ENCODE data around the gene DUSP19. TPM values are rescaled to one million over a fixed set of nuclear protein-coding genes. Genes with fewer than 3 reads are reported as not detected.

The DUSP19 gene
- total and polyA plus RNA-seq, 2 of the 4 experiments (the other 2 are of a cell fraction): 0.86 to 1.4 TPM

DNA sequence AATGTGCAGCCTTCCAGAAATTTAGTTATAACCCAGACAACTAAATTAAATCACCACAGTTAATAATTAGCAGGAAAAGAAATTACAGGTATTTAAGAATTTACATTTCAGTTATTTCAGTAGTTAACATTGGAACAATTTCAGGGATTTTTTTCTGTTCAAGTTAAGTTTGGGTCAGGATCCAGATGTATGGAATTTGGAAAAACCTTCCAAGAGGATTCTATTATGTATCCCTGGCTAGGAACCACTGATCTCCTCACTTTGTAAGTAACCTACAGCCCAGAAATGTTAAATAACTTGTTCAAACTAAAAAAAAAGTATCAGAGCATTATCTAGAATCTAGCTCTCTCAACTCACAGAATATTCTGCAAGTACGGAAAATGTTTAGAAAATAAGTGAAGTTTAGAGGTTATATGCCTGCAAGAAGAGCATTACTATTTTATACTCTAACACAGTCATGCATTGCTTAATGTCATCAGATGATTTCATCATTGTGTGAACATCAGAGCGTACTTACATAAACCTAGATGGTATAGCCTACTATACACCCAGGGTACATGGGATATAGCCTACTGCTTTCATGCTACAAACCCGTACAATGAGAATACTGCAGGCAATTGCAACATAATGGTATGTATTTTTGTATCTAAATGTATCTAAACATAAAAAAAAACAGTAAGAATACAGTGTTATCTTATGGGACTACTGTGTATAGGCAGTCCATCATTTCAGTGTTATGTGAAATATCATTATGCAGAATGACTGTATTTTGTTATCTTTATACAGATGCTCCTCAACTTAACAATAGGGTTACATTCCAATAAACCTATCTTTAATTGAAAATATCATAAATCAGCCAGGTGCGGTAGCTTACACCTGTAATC, 46.4 kb upstream of the DUSP19 start:
- Histone ChIP-seq H2BK120ac (ENCODE audit: low read depth, low read length) (no peak overlapping the region), H3K9ac (ENCODE audit: low read depth, low read length) (no peak overlapping the region), H4K91ac (ENCODE audit: insufficient read depth, low read depth, low read length) (no peak overlapping the region), H2BK15ac (ENCODE audit: low read depth, low read length) (no peak overlapping the region), H3K79me1 (ENCODE audit: low read depth in 1 of 2, low read length in 2 of 2) (peaks cover 0 to 20% of the 10 kb centered on the region in 2 experiments; a peak in 2 of 4 replicates), H2AK9ac (replicated peaks; ENCODE audit: low read depth, low read length, poor library complexity) (no peak overlapping the region), H3K4me2 (ENCODE audit: low read depth, low read length) (no peak overlapping the region), H2AFZ (replicated peaks; ENCODE audit: low read length, poor library complexity) (no peak overlapping the region), H3K18ac (ENCODE audit: low read depth, low read length) (no peak overlapping the region), H2AK5ac (ENCODE audit: low read depth, low read length) (no peak overlapping the region), H2BK5ac (ENCODE audit: low read depth, low read length, poor library complexity, severe bottlenecking) (no peak overlapping the region), H3K36me3 (ENCODE audit: control insufficient read depth, insufficient read depth, low read length) (no peaks in the 10 kb centered on the region), H3K4me3 (ENCODE audit: insufficient read depth, low read depth, low read length) (no peak overlapping the region), H2BK20ac (ENCODE audit: low read depth, low read length) (no peak overlapping the region), H3K14ac (replicated peaks; ENCODE audit: low read depth, low read length) (no peak overlapping the region), H4K8ac (ENCODE audit: low read depth in 2 of 2, low read length in 2 of 2) (no peak overlapping the region), H3K27me3 (ENCODE audit: control insufficient read depth, insufficient read depth, low read length) (no peaks in the 10 kb centered on the region), H3K56ac (ENCODE audit: extremely low read depth, insufficient read depth, low read length) (no peak overlapping the region), H3K4ac (ENCODE audit: low read depth, low read length) (no peak overlapping the region), H3K27ac (ENCODE audit: insufficient read depth, low read length) (peak overlapping the region; percentile 16; the same call in 1 of the 2 replicates), H3K23ac (ENCODE audit: low read depth, low read length) (no peak overlapping the region), H4K20me1 (ENCODE audit: insufficient read depth, low read length) (peaks cover 77% of the 10 kb centered on the region), H3K4me1 (ENCODE audit: control insufficient read depth, insufficient read depth, low read length) (peaks cover 7% of the 10 kb centered on the region), H3K9me3 (ENCODE audit: control insufficient read depth, insufficient read depth, low read length) (no peaks in the 10 kb centered on the region), H4K5ac (ENCODE audit: low read depth, low read length) (no peak overlapping the region), H3K9me1 (ENCODE audit: insufficient read depth, low read length) (peaks cover 7% of the 10 kb centered on the region; the same call in 1 of the 2 replicates)
- TF ChIP-seq CEBPB (IDR thresholded peaks at IDR 0.05; ENCODE audit: low read depth, low read length): peak; percentile 95
- TF ChIP-seq NFE2L2 (IDR thresholded peaks at IDR 0.05; ENCODE audit: low read depth, low read length): no peak
- no peak for ATAC-seq (ENCODE audit: low read depth)
- WGBS, 2 experiments (ENCODE audit: extremely low coverage in 2 of 2, insufficient read length in 1 of 2): no CpG with 5 or more reads among the region's 4 CpGs
- dilution Hi-C loops (cut with HindIII; ENCODE audit: low sequenced_read_pairs, unreplicated experiment) (no loop called here), intact Hi-C loops (cut with micrococcal nuclease) (loop anchor here (10.0 kb wide), 1 partner anchor 437 kb away; no protein-coding TSS in a partner anchor), in situ Hi-C loops (cut with MboI; ENCODE audit: low sequenced_read_pairs) (no loop called here)
- BruUV-seq (replicated peaks): no TSS peak
- ChIA-PET CTCF (no interaction called here), POLR2A (ENCODE audit: unreplicated experiment) (no interaction called here)
- DNase-seq: peak; percentile 64
